Omental fat pad (tissue), 4 donors: ENCODE results near the gene PDE3B. TPM values are rescaled to one million over a fixed set of nuclear protein-coding genes. Genes with fewer than 3 reads are reported as not detected.
"Not testable (repeated sequence)": the region's sequence is repeated elsewhere in the genome, so short reads cannot be mapped to it uniquely, and the experiment has no call there.

ENCODE experiments used
- ATAC-seq: fragments of 150-250 bp; one replicate; pipeline ENCODE4 v1.9.1; 2016; ENCODE audit warnings: mild to moderate bottlenecking, moderate library complexity; ENCODE audit not compliant: low FRiP score
- DNase-seq: peaks from one replicate; pipeline ENCODE4 v3.0.0-alpha.2; 2019; ENCODE audit warnings: low spot score
- CTCF ChIP-seq, 3 donors: fragments of 450-650 bp; IDR thresholded peaks; one replicate each; pipeline ENCODE4 v1.5.1; 2016 to 2017; ENCODE audit warnings: antibody characterized with exemption in 3 of 3, mild to moderate bottlenecking in 3 of 3, moderate library complexity in 2 of 3
- total RNA-seq, 4 donors: library from RNA; depleted of rRNA; stranded (reverse); fragments of >200 nt; gene quantifications; one replicate each; pipeline ENCODE4 v1.1.0, GENCODE V29; 2016

The PDE3B gene
- total RNA-seq, 4 donors from 2014 or later = 83.7 to 194 (median 94.5) TPM

DNA sequence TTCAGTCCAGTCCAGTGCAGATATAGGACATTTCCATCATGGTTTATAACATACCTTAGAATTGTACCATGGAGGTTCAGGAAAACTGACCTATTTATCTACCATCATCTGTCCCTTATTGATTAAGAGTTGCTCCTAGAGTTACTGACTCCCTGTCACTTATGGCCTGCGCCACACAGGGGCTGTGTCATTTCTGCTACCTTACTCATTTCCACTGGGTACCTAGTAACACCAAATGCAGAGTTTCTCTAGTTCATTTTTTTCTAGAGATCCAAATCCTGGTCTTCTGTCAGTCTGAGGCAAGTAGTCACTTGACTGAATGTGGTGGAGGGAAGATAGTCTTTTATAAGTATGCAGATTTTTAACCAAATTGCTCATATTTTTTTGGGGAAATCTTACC is 59.2 kb downstream of the PDE3B start:
- TF ChIP-seq CTCF (IDR thresholded peaks at IDR 0.05) = no peak

DNA sequence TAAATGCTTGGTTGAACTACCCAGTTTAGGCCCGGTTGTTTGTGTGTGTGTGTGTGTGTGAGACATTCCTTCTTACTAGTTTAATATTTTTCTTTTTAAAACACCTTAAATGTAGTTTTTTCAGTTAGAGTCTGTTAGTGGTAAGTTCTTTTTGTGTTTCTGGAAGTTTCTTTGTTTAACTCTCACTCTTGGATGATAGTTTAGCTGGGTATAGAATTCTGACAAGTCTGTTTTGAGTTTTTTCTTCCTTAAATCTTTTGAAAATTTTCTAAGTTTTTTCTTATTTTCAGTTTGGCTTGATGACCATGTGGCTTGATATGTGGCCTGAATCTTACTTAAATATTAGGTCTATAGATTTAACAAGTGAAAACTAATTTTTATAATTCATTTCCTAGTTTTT is 60.1 kb downstream of the PDE3B start:
- TF ChIP-seq CTCF (IDR thresholded peaks at IDR 0.05) = no peak
- DNase-seq (no peak), ATAC-seq (no peak)

More for the DNA sequence above, 59.2 kb downstream of the PDE3B start:
- ATAC-seq = no peak
- no peak for DNase-seq

GRCh38 chr11:14705067-14705466 is 61.5 kb downstream of the PDE3B start:
- ATAC-seq (no peak), DNase-seq (no peak)
- TF ChIP-seq CTCF (IDR thresholded peaks at IDR 0.05) = no peak

DNA sequence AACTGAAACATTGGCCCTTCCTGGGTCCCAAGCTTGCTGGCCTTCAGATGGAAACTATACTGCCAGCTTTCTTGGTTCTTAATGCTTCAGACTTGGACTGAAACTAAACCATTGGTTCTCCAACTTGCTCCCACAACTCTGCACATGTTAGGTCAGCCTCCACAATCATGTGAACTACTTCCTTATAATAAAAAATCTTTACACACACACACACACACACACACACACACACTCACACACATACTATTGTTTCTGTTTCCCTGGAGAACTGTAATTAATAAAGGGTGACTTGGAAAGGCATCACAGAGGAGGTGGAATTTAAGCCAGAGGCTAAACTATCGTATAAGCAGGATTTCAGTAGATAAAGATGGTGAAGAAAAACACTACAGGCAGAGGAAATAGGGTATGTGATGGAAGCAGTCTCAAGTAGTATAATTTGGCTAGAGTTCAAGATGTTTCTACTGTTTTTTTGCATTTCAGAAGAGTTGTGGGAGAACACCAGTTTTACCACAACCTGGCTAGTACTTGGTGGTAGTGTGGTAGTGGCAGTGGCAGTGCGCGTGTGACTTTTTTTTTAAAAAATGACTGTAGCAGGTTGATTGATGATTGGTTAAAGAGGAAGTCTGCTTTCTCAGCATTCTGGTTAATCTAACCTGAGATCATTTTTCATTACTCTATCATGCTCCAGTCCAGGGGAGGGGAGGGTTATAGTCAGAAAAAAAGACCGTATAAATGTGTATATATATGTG is 70.1 kb downstream of the PDE3B start:
- TF ChIP-seq CTCF (IDR thresholded peaks at IDR 0.05) = no peak
- no peak for ATAC-seq
- DNase-seq = no peak

GRCh38 chr11:14715669-14716068 is 72.1 kb downstream of the PDE3B start:
- not testable (repeated sequence) for DNase-seq, ATAC-seq

GRCh38 chr11:14722496-14722895 is 78.9 kb downstream of the PDE3B start:
- no peak for ATAC-seq
- TF ChIP-seq CTCF (IDR thresholded peaks at IDR 0.05) = no peak
- no peak for DNase-seq

- no peak for TF ChIP-seq CTCF (IDR thresholded peaks at IDR 0.05)
- ATAC-seq (no peak), DNase-seq (no peak)
These were observed 81.5 kb downstream of the PDE3B start for GRCh38 chr11:14725150-14725549.
